ENCODE measurements around the gene SLC46A1.

DNA sequence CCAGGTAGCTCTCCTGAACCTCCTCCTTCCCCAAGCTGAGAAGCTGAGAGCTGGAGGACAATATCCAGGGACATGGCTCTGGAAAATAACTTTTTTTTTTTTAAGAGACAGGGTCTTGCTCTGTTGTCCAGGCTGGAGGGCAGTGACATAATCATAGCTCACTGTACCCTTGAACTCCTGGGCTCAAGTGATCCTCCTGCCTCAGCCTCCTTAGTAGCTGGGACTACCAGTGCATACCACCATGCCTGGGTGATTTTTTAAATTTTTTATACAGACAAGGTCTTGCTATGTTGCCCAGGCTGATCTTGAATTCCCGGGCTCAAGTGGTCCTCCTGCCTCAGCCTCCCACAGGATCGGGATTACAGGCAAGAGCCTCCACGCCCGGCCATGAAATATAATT is 6.2 kb downstream of the SLC46A1 start:
- TF ChIP-seq, protein P1, sequence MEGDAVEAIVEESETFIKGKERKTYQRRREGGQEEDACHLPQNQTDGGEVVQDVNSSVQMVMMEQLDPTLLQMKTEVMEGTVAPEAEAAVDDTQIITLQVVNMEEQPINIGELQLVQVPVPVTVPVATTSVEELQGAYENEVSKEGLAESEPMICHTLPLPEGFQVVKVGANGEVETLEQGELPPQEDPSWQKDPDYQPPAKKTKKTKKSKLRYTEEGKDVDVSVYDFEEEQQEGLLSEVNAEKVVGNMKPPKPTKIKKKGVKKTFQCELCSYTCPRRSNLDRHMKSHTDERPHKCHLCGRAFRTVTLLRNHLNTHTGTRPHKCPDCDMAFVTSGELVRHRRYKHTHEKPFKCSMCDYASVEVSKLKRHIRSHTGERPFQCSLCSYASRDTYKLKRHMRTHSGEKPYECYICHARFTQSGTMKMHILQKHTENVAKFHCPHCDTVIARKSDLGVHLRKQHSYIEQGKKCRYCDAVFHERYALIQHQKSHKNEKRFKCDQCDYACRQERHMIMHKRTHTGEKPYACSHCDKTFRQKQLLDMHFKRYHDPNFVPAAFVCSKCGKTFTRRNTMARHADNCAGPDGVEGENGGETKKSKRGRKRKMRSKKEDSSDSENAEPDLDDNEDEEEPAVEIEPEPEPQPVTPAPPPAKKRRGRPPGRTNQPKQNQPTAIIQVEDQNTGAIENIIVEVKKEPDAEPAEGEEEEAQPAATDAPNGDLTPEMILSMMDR (IDR thresholded peaks at IDR 0.05; ENCODE audit: control extremely low read depth in 1 of 3, insufficient read depth in 1 of 3, low read depth in 1 of 3, low read length in 3 of 3), result no peak
- TF ChIP-seq, protein P2, sequence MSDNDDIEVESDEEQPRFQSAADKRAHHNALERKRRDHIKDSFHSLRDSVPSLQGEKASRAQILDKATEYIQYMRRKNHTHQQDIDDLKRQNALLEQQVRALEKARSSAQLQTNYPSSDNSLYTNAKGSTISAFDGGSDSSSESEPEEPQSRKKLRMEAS (IDR thresholded peaks at IDR 0.05), result no peak
- TF ChIP-seq POLR2A (IDR thresholded peaks at IDR 0.05; ENCODE audit: control extremely low read depth in 1 of 2, low read depth in 2 of 2, low read length in 2 of 2), result no peak
- TF ChIP-seq HDAC2 (IDR thresholded peaks at IDR 0.05; ENCODE audit: borderline replicate concordance in 1 of 2, low read depth in 2 of 2, low read length in 2 of 2), result no peak
- no peak for TF ChIP-seq RXRA (IDR thresholded peaks at IDR 0.05; ENCODE audit: insufficient read depth, low read depth, low read length)
